ENCODE data around the gene NOS1.
A peak's percentile ranks its signal among the peaks of the same experiment; 100 is the strongest.

The NOS1 gene

GRCh38 chr12:117330441-117331113 lies 30.8 kb downstream of the NOS1 start:
- DNase-seq (ENCODE audit: low read depth, low spot score), result no peak

- no peak for DNase-seq (ENCODE audit: low read depth, low spot score)
Measured at GRCh38 chr12:117329756-117330155, 31.7 kb downstream of the NOS1 start.

- DNase-seq (ENCODE audit: low read depth, low spot score), result no peak
Measured at GRCh38 chr12:117328556-117329100, 32.8 kb downstream of the NOS1 start.

GRCh38 chr12:117322428-117322827 lies 39.0 kb downstream of the NOS1 start:
- no peak for DNase-seq (ENCODE audit: low read depth, low spot score)

GRCh38 chr12:117321572-117321971 lies 39.9 kb downstream of the NOS1 start:
- DNase-seq (ENCODE audit: low read depth, low spot score), result no peak

GRCh38 chr12:117318591-117318990 lies 42.8 kb downstream of the NOS1 start:
- no peak for DNase-seq (ENCODE audit: low read depth, low spot score)

- DNase-seq (ENCODE audit: low read depth, low spot score), result no peak
Measured at GRCh38 chr12:117316336-117316735, 45.1 kb downstream of the NOS1 start.

- no peak for DNase-seq (ENCODE audit: low read depth, low spot score)
Measured at GRCh38 chr12:117313926-117314325, 47.5 kb downstream of the NOS1 start.

GRCh38 chr12:117312770-117313169 lies 48.7 kb downstream of the NOS1 start:
- no peak for DNase-seq (ENCODE audit: low read depth, low spot score)

GRCh38 chr12:117309276-117309925 lies 52.0 kb downstream of the NOS1 start:
- no peak for DNase-seq (ENCODE audit: low read depth, low spot score)

GRCh38 chr12:117300174-117300573 lies 61.3 kb downstream of the NOS1 start:
- no peak for DNase-seq (ENCODE audit: low read depth, low spot score)

GRCh38 chr12:117298648-117299225 lies 62.7 kb downstream of the NOS1 start:
- no peak for DNase-seq (ENCODE audit: low read depth, low spot score)

- no peak for DNase-seq (ENCODE audit: low read depth, low spot score)
Measured at GRCh38 chr12:117298191-117298590, 63.2 kb downstream of the NOS1 start.

- DNase-seq (ENCODE audit: low read depth, low spot score), result no peak
Measured at GRCh38 chr12:117294189-117294603, 67.2 kb downstream of the NOS1 start.

GRCh38 chr12:117293510-117293909 lies 67.9 kb downstream of the NOS1 start:
- DNase-seq (ENCODE audit: low read depth, low spot score), result no peak

GRCh38 chr12:117292688-117293087 lies 68.7 kb downstream of the NOS1 start:
- no peak for DNase-seq (ENCODE audit: low read depth, low spot score)

- DNase-seq (ENCODE audit: low read depth, low spot score), result no peak
Measured at GRCh38 chr12:117284140-117284539, 77.3 kb downstream of the NOS1 start.

- DNase-seq (ENCODE audit: low read depth, low spot score), result no peak
Measured at GRCh38 chr12:117282490-117282889, 78.9 kb downstream of the NOS1 start.

GRCh38 chr12:117280019-117280680 lies 81.3 kb downstream of the NOS1 start:
- no peak for DNase-seq (ENCODE audit: low read depth, low spot score)

GRCh38 chr12:117279606-117280005 lies 81.8 kb downstream of the NOS1 start:
- peak; percentile 85 for DNase-seq (ENCODE audit: low read depth, low spot score)

- DNase-seq (ENCODE audit: low read depth, low spot score), result no peak
Measured at GRCh38 chr12:117277875-117278274, 83.6 kb downstream of the NOS1 start.

GRCh38 chr12:117273091-117273490 lies 88.3 kb downstream of the NOS1 start:
- no peak for DNase-seq (ENCODE audit: low read depth, low spot score)

Data from iPS DF 19.7 (cell line).